ENCODE results near the gene EXOC3. TPM values are rescaled to one million over a fixed set of nuclear protein-coding genes. Genes with fewer than 3 reads are reported as not detected.
"Not testable (repeated sequence)": the region's sequence is repeated elsewhere in the genome, so short reads cannot be mapped to it uniquely, and the experiment has no call there.

The EXOC3 gene
- total RNA-seq, 2 donors from 2014 or later = 38.6 to 53.7 TPM

- no peak overlapping the region for H3K27ac ChIP-seq (ENCODE audit: low read depth, low read length)
- H3K4me1 ChIP-seq (ENCODE audit: control insufficient read depth, insufficient read depth, low read length) = peaks cover 6% of the 10 kb centered on the region
- WGBS, 2 experiments (ENCODE audit: insufficient coverage in 1 of 2, insufficient read length in 1 of 2) = 0 to 2% methylated on average over 12 to 44 of the region's 44 CpGs
- peak; percentile 83 for DNase-seq
- no peak for TF ChIP-seq CTCF (conservative IDR thresholded peaks at IDR 0.05)
- H3K27me3 ChIP-seq (ENCODE audit: control insufficient read depth, insufficient read depth, low read length, poor library complexity, severe bottlenecking) = peaks cover 18% of the 10 kb centered on the region
- no peak overlapping the region for H3K9ac ChIP-seq (ENCODE audit: extremely low read depth, low read length, poor library complexity, severe bottlenecking)
- no peaks in the 10 kb centered on the region for H3K9me3 Mint-ChIP-seq
- H3K9me3 ChIP-seq (ENCODE audit: control insufficient read depth, low read length) = no peaks in the 10 kb centered on the region
- H3K4me3 Mint-ChIP-seq = peak overlapping the region; percentile 73
- H3K27ac Mint-ChIP-seq = no peak overlapping the region
- H3K36me3 ChIP-seq (ENCODE audit: control insufficient read depth, insufficient read depth, low read length) = no peaks in the 10 kb centered on the region
- H3K4me1 Mint-ChIP-seq = peaks cover 6% of the 10 kb centered on the region
- peaks cover 23% of the 10 kb centered on the region for H3K27me3 Mint-ChIP-seq (ENCODE audit: insufficient read depth)
- peak overlapping the region; percentile 83 for H3K4me3 ChIP-seq (ENCODE audit: low read length)
- H3K36me3 Mint-ChIP-seq (ENCODE audit: low read depth) = peaks cover under 1% of the 10 kb centered on the region
Observed at GRCh38 chr5:473551-474192, 30.7 kb downstream of the EXOC3 start.

- H3K27me3 ChIP-seq (ENCODE audit: control insufficient read depth, insufficient read depth, low read length, poor library complexity, severe bottlenecking) = peaks cover 18% of the 10 kb centered on the region
- H3K27me3 Mint-ChIP-seq (ENCODE audit: insufficient read depth) = peaks cover 23% of the 10 kb centered on the region
- H3K4me3 ChIP-seq (ENCODE audit: low read length) = peak overlapping the region; percentile 83
- H3K27ac ChIP-seq (ENCODE audit: low read depth, low read length); H3K9ac ChIP-seq (ENCODE audit: extremely low read depth, low read length, poor library complexity, severe bottlenecking); H3K27ac Mint-ChIP-seq; H3K4me1 ChIP-seq (ENCODE audit: control insufficient read depth, insufficient read depth, low read length); H3K36me3 Mint-ChIP-seq (ENCODE audit: low read depth); H3K9me3 Mint-ChIP-seq; H3K4me1 Mint-ChIP-seq; H3K9me3 ChIP-seq (ENCODE audit: control insufficient read depth, low read length); H3K36me3 ChIP-seq (ENCODE audit: control insufficient read depth, insufficient read depth, low read length); DNase-seq: not testable (repeated sequence)
- WGBS, 2 experiments (ENCODE audit: insufficient coverage in 1 of 2, insufficient read length in 1 of 2) = 1% methylated on average over 32 of the region's 50 CpGs; no CpG with 5 or more reads in 1 of the 2 experiments
- peak overlapping the region; percentile 73 for H3K4me3 Mint-ChIP-seq
Observed at GRCh38 chr5:474232-474839, 31.4 kb downstream of the EXOC3 start.

GRCh38 chr5:474840-475661 is 32.1 kb downstream of the EXOC3 start:
- Mint-ChIP-seq H3K4me1 (peaks cover 6% of the 10 kb centered on the region), H3K27me3 (ENCODE audit: insufficient read depth) (peaks cover 23% of the 10 kb centered on the region), H3K36me3 (ENCODE audit: low read depth) (no peaks in the 10 kb centered on the region), H3K9me3 (no peaks in the 10 kb centered on the region), H3K27ac (no peak overlapping the region), H3K4me3 (peak overlapping the region; percentile 73)
- H3K27me3 ChIP-seq (ENCODE audit: control insufficient read depth, insufficient read depth, low read length, poor library complexity, severe bottlenecking) = peaks cover 18% of the 10 kb centered on the region
- no peak overlapping the region for H3K27ac ChIP-seq (ENCODE audit: low read depth, low read length)
- peak overlapping the region; percentile 70 for H3K4me3 ChIP-seq (ENCODE audit: low read length)
- H3K9ac ChIP-seq (ENCODE audit: extremely low read depth, low read length, poor library complexity, severe bottlenecking) = no peak overlapping the region
- H3K36me3 ChIP-seq (ENCODE audit: control insufficient read depth, insufficient read depth, low read length) = no peaks in the 10 kb centered on the region
- WGBS, 2 experiments (ENCODE audit: insufficient coverage in 1 of 2, insufficient read length in 1 of 2) = 13 to 32% methylated on average over 23 to 50 of the region's 50 CpGs
- no peaks in the 10 kb centered on the region for H3K9me3 ChIP-seq (ENCODE audit: control insufficient read depth, low read length)
- DNase-seq = peak; percentile 59
- peaks cover 6% of the 10 kb centered on the region for H3K4me1 ChIP-seq (ENCODE audit: control insufficient read depth, insufficient read depth, low read length)
- TF ChIP-seq CTCF (conservative IDR thresholded peaks at IDR 0.05) = no peak
